Peyer's patch (tissue), 4 donors: ENCODE results near the gene VWA5B1. TPM values are rescaled to one million over a fixed set of nuclear protein-coding genes. Genes with fewer than 3 reads are reported as not detected.
"Not testable (repeated sequence)": the region's sequence is repeated elsewhere in the genome, so short reads cannot be mapped to it uniquely, and the experiment has no call there.

Source experiments
- DNase-seq, 3 donors: peaks; one replicate each; pipeline ENCODE4 v3.0.0-alpha.2; 2017 to 2019
- H3K27ac ChIP-seq, 4 donors: fragments of 200-600 bp; sonication (generic); one replicate each; pipeline ENCODE4 v1.5.1; 2016 to 2019
- H3K27me3 ChIP-seq, 2 donors: fragments of 200-600 bp; sonication (generic); one replicate each; pipeline ENCODE4 v1.5.1; 2019
- H3K36me3 ChIP-seq, 3 donors: fragments of 200-600 bp; sonication (generic); one replicate each; pipeline ENCODE4 v1.5.1; 2016 to 2019
- H3K4me1 ChIP-seq, 4 donors: fragments of 200-600 bp; sonication (generic); one replicate each; pipeline ENCODE4 v1.5.1; 2016 to 2019
- H3K4me3 ChIP-seq, 4 donors: fragments of 200-600 bp; sonication (generic); 1 replicate in 3 of 4; 2 replicates in 1 of 4; pipeline ENCODE4 v1.5.1; 2016 to 2019; ENCODE audit warnings: mild to moderate bottlenecking in 1 of 4
- H3K9me3 ChIP-seq, 4 donors: fragments of 200-600 bp; sonication (generic); one replicate each; pipeline ENCODE4 v1.5.1; 2016 to 2019; ENCODE audit warnings: mild to moderate bottlenecking in 1 of 4
- POLR2A ChIP-seq, 2 donors: fragments of 450-650 bp; IDR thresholded peaks; one replicate each; pipeline ENCODE4 v1.5.1; 2017; ENCODE audit warnings: antibody characterized with exemption in 2 of 2, mild to moderate bottlenecking in 2 of 2, moderate library complexity in 2 of 2
- total RNA-seq, 4 donors: library from RNA; depleted of rRNA; stranded (reverse); fragments of >200 nt; gene quantifications; one replicate each; pipeline ENCODE4 v1.1.0, GENCODE V29; 2016
- TF ChIP-seq, protein P1 (sequence below), 6 experiments: fragments of 450-650 bp in 4 of 6; fragments of 200-600 bp in 2 of 6; sonication (generic) in 1 of 6; IDR thresholded peaks; one replicate each; pipeline ENCODE4 v1.5.1; 2017 to 2019; ENCODE audit warnings: antibody characterized with exemption in 6 of 6, mild to moderate bottlenecking in 3 of 6, moderate library complexity in 1 of 6

The VWA5B1 gene
- total RNA-seq, 4 donors from 2014 or later, result not detected

DNA sequence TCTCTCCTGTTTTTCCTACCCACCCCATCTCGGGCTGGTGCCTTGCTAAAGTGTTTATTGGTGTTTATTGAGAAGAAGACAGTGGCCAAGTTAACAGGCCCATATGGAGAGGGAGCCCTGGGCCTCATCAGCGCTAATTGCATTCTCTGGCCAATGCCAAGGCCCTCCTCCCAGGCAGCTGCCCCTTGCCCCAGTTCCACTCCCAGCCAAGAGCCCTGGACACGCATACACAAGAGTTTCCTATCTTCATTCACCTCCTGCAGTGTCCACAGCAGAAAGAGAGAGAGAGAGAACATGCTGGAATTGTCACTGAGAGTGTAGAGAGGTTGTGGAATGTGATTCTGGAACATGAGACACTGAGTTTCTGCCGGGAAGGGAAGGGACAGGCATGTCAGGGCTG, 25.4 kb upstream of the VWA5B1 start:
- no peak for TF ChIP-seq POLR2A (IDR thresholded peaks at IDR 0.05)
- TF ChIP-seq, protein P1, sequence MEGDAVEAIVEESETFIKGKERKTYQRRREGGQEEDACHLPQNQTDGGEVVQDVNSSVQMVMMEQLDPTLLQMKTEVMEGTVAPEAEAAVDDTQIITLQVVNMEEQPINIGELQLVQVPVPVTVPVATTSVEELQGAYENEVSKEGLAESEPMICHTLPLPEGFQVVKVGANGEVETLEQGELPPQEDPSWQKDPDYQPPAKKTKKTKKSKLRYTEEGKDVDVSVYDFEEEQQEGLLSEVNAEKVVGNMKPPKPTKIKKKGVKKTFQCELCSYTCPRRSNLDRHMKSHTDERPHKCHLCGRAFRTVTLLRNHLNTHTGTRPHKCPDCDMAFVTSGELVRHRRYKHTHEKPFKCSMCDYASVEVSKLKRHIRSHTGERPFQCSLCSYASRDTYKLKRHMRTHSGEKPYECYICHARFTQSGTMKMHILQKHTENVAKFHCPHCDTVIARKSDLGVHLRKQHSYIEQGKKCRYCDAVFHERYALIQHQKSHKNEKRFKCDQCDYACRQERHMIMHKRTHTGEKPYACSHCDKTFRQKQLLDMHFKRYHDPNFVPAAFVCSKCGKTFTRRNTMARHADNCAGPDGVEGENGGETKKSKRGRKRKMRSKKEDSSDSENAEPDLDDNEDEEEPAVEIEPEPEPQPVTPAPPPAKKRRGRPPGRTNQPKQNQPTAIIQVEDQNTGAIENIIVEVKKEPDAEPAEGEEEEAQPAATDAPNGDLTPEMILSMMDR (IDR thresholded peaks at IDR 0.05), result no peak
- Histone ChIP-seq H3K4me3 (no peak overlapping the region), H3K27me3 (no peaks in the 10 kb centered on the region), H3K4me1 (no peaks in the 10 kb centered on the region), H3K27ac (no peak overlapping the region), H3K36me3 (no peaks in the 10 kb centered on the region), H3K9me3 (no peaks in the 10 kb centered on the region)
- DNase-seq, result no peak

DNA sequence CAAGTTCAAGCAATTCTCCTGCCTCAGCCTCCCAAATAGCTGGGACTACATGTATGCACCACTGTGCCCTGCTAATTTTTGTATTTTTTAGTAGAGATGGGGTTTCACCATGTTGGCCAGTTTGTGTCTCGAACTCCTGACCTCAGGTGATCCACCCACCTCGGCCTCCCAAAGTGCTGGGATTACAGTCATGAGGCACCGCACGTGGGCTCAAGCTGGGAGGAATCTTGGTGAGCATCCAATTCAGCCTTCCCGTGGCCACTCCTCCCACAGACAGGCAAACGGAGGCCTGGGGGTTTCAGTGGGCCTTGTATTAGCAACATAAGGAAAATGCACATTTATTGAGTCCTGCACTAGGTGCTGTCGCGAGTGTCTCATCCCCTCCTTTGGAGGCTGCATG, 24.5 kb upstream of the VWA5B1 start:
- no peak overlapping the region for H3K4me3 ChIP-seq
- no peak overlapping the region for H3K27ac ChIP-seq
- no peaks in the 10 kb centered on the region for H3K9me3 ChIP-seq
- no peak for TF ChIP-seq POLR2A (IDR thresholded peaks at IDR 0.05)
- TF ChIP-seq, protein P1 (IDR thresholded peaks at IDR 0.05), result no peak
- no peaks in the 10 kb centered on the region for H3K36me3 ChIP-seq
- no peak for DNase-seq
- no peaks in the 10 kb centered on the region for H3K27me3 ChIP-seq
- H3K4me1 ChIP-seq, result no peaks in the 10 kb centered on the region

DNA sequence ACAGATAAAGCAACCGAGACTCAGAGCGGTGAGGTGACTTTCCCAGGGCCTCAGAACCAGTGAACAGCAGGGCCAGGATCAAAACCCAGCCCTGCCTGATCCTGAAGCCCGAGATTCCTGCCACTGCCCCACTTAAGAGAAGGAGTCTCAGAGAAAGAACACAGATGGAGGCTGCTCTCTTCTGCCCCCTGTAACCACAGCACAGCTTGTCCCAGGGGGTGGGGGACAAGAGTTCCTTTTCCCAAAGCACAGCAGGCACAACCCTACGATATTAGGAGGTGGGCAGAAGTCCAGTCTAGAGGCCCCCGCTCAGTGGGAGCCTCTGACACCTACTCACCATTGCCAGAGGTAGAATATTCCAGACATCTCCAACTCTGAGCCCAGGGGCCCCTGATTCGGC, 24.0 kb upstream of the VWA5B1 start:
- Histone ChIP-seq H3K4me3 (no peak overlapping the region), H3K9me3 (no peaks in the 10 kb centered on the region), H3K27ac (no peak overlapping the region), H3K4me1 (no peaks in the 10 kb centered on the region), H3K27me3 (no peaks in the 10 kb centered on the region), H3K36me3 (no peaks in the 10 kb centered on the region)
- no peak for DNase-seq
- no peak for TF ChIP-seq POLR2A (IDR thresholded peaks at IDR 0.05)
- TF ChIP-seq, protein P1 (IDR thresholded peaks at IDR 0.05), result no peak

DNA sequence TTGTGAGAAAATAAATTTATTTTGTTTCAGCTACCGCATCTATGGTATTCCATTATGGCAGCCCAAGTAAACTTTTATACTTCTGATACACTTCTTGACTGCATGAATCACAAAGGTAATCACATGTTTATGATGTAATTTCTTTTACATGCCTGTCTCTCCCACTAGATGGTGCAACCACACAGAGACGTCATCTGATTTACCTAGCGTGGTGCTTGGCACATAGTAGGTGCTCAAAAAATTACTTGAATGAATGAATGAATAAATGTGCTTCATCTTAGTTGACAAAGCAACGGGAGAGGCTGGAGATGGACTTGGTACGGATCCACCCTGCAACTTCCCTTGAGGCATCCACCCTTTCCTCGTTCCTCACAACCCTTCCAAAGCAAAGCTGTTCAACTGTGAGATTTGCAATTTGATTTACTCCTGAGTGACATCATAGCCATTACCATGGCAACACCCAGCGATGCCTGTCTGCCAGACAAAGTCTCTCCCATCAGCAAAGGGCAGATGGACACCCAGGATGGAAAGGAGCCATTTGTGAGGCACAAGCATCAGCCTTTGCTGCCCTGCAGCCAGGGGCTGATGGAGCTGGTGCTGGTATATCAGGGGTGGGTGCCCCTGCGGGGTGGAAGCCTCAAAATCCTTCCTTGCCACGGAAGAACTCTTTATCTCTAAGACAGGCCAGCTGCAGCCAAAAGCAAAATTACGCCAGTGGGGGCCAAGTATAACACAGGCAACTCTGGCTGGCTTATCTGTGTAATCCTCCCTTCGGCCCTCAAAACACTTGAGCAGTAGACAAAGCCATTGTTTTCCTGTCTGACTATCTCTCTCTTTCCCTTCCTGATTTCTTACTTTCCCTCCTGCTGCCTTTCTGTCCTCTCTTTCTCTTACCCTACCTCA, 18.9 kb upstream of the VWA5B1 start:
- Histone ChIP-seq H3K4me3 (no peak overlapping the region), H3K9me3 (no peaks in the 10 kb centered on the region), H3K27me3 (no peaks in the 10 kb centered on the region), H3K27ac (no peak overlapping the region), H3K4me1 (no peaks in the 10 kb centered on the region), H3K36me3 (no peaks in the 10 kb centered on the region)
- no peak for DNase-seq
- no peak for TF ChIP-seq POLR2A (IDR thresholded peaks at IDR 0.05)
- TF ChIP-seq, protein P1 (IDR thresholded peaks at IDR 0.05), result peak in 3 of 6 experiments; percentile 34 to 54 (median 45)

DNA sequence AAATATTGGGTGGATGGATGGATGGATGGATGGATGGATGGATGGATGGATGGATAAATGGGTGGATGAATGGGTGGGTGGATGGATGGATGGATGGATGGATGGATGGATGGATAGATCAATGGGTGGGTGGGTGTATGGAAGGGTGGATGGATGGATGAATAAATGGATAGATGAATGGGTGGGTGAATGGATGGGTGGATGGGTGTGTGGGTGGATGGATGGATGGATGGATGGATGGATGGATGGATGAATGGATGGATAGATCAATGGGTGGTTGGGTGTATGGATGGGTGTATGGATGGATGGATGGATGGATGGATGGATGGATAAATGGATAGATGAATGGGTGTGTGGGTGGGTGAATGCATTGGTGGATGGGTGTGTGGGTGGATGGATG, 17.0 kb upstream of the VWA5B1 start:
- not testable (repeated sequence) for H3K4me1 ChIP-seq, H3K36me3 ChIP-seq

DNA sequence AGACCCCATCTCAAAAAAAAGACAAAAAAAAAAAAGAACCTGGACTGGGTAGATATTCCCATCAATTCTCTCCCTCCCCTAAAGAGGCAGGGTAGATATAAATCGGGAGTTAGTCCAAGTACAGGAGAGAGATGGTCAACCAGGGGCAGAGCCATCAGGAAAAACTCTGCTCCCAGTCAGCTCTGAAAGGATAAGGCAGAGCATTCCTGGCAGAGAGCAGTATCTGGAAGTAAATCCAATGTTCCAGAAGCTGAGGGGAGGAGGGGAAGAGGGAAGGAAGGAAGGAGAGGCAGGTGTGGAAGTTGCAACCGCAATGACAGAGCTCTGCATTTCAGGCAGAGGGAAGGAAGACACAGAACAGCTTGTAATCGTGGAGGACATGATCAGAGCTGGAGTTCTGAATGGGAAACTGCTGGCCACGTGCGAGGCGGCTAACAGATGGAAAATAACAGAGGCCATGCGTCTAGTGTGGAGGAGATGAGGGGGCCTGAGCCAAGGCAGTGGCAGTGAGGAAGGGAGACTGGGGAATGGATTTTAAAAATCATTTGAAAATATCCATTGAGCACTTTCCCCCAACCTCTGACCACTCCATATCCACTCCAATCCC, 15.3 kb upstream of the VWA5B1 start:
- Histone ChIP-seq H3K36me3 (no peaks in the 10 kb centered on the region), H3K27me3 (no peaks in the 10 kb centered on the region), H3K4me1 (peaks cover 0 to 8% (median 1%) of the 10 kb centered on the region in 4 donors), H3K4me3 (no peak overlapping the region), H3K9me3 (no peaks in the 10 kb centered on the region), H3K27ac (no peak overlapping the region)
- DNase-seq, result no peak
- TF ChIP-seq POLR2A (IDR thresholded peaks at IDR 0.05), result no peak
- TF ChIP-seq, protein P1 (IDR thresholded peaks at IDR 0.05), result no peak

More for the DNA sequence above, 17.0 kb upstream of the VWA5B1 start:
- DNase-seq, H3K9me3 ChIP-seq, H3K4me3 ChIP-seq, H3K27ac ChIP-seq, H3K27me3 ChIP-seq: not testable (repeated sequence)
